Measurements from ENCODE around the gene PEX14. TPM values are rescaled to one million over a fixed set of nuclear protein-coding genes. Genes with fewer than 3 reads are reported as not detected.

Gene PEX14
- total RNA-seq, 1 donor from 2014 or later: 7.6 TPM

GRCh38 chr1:10592373-10592772, 117.6 kb downstream of the PEX14 start:
- no peak for DNase-seq (ENCODE audit: low read depth in 2 of 2)

- DNase-seq (ENCODE audit: low read depth in 2 of 2): no peak
Observed at GRCh38 chr1:10593750-10594149, 119.0 kb downstream of the PEX14 start.

DNA sequence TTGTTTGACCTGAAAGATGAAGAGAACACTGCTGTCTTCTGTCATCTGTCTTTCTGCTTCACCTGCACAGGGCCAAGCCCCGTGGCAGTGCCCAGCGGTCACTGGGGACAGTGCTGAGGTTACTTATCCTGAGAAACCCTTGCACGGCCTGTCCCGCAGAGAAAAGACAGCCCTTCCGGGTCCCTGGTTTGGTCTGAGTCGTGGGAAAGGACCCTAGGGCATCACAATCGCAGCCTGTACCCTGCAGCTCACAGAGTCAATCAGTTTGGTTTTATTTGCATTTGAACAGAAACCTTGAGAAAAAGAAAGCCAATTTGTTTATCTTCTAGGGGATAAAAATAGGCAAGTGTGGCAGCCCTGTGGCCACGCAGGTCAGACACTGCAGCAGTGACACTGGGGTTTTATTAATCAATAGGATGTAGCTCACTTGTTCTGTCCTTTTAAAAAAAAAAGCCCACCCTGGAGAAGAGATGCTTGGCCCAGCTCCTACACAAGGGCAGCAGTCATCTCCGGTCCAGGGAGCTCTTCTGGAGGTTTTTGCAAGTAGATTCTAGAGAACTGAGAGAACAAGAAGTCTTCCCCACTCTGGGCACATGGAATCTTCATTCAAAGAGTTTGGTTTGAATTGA, 120.0 kb downstream of the PEX14 start:
- no peak for DNase-seq (ENCODE audit: low read depth in 2 of 2)

DNA sequence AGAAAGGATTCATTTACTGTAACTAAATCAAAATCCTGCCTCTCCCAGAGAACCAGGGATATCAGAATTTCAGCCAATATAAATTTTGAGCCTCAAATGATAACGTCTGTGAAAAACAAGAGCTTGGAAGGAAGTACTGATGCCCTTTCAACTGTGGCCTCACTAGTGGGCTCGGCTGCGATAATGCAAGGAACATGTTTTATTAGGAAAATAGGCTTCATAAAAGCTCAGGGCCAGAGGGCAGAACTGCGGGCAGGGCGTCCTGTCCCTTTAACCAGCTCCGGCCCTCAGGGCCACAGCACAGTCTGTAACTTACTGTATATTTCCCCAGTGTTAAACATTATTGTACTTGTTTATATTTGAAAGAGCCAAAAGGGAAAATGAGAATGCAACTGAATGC, 122.0 kb downstream of the PEX14 start:
- no peak for DNase-seq (ENCODE audit: low read depth in 2 of 2)

GRCh38 chr1:10597492-10598388, 123.0 kb downstream of the PEX14 start:
- DNase-seq (ENCODE audit: low read depth in 2 of 2): no peak

- no peak for DNase-seq (ENCODE audit: low read depth in 2 of 2)
Observed at GRCh38 chr1:10598389-10598702, 123.6 kb downstream of the PEX14 start.

DNA sequence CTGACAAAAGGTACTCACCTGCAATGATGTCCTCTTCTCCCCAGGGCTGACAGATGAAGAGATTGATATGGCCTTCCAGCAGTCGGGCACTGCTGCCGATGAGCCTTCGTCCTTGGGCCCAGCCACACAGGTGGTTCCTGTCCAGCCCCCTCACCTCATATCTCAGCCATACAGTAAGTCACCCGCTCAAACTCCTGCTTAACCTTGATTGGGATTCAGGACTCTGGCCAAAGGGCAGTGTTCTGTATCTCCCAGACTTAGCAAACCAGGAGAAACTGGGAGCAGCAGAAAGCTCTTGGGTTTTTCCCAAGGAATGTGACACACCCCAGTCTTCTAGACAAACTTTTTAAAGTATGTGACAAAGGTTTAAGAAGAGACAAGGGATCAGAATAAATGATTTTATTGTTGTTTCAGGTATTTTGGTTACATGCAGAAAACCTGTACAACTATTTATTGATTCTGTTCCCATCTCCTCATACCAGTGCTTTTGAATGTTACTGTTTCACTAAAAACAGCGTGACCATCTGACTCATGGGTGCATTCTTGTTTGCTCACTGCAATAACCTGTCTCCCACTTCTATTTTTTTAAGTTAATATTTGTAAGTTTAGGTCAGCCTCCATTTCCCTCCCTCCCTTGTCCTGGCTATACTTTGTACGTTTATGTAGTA, 124.6 kb downstream of the PEX14 start:
- no peak for DNase-seq (ENCODE audit: low read depth in 2 of 2)

- DNase-seq (ENCODE audit: low read depth in 2 of 2): no peak
Observed at GRCh38 chr1:10601342-10602070, 126.8 kb downstream of the PEX14 start.

GRCh38 chr1:10602936-10603335, 128.2 kb downstream of the PEX14 start:
- no peak for DNase-seq (ENCODE audit: low read depth in 2 of 2)

DNA sequence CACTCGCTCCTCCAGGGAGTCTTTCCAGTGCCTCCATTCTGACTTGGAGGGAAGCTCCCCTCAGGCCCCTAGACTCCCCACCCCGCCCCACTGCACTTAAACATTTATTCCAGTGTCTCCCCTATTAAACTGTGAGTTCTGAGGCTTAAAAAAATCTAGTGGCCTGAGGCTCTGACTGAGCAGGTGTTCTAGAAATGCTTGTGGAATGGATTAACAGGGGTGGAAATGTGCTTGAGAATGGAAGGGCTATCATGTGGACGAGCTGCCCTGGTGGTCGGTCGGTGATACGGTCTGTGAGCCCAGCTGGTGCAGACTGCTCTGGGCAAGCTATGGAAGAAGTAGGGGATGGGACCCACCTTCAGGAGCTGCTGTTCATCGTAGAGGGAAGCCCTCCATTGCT, 130.2 kb downstream of the PEX14 start:
- no peak for DNase-seq (ENCODE audit: low read depth in 2 of 2)

- no peak for DNase-seq (ENCODE audit: low read depth in 2 of 2)
Observed at GRCh38 chr1:10606064-10606463, 131.3 kb downstream of the PEX14 start.

GRCh38 chr1:10607228-10607627, 132.5 kb downstream of the PEX14 start:
- no peak for DNase-seq (ENCODE audit: low read depth in 2 of 2)

GRCh38 chr1:10608690-10609089, 133.9 kb downstream of the PEX14 start:
- DNase-seq (ENCODE audit: low read depth in 2 of 2): no peak

DNA sequence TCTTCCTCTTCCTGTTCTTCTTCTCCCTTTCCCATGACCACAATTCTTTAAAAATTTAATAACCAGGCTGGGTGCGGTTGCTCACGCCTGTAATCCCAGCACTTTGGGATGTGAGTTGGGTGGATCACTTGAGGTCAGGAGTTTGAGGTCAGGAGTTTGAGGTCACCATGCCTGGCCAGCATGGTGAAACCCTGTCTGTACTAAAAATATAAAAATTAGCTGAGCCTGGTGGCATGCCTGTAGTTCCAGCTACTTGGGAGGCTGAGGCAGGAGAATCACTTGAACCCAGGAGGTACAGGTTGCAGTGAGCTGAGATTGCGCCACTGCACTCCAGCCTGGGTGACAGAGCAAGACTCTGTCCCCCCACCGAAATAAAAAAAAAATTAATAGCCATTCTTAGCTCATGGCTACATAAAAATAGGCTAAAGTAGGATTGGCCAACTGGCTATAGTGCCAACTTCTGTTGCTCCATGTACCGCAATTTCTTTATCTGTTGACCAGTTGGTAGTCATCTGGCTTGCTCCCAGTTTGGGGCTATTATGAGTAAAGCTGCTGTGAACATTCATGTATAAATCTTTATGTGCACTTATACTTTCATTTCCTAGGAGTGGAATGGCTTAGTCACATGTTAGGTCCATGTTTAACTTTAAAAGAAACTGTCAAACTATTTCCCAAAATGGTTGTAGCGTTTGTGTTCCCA, 136.3 kb downstream of the PEX14 start:
- DNase-seq (ENCODE audit: low read depth in 2 of 2): no peak

DNA sequence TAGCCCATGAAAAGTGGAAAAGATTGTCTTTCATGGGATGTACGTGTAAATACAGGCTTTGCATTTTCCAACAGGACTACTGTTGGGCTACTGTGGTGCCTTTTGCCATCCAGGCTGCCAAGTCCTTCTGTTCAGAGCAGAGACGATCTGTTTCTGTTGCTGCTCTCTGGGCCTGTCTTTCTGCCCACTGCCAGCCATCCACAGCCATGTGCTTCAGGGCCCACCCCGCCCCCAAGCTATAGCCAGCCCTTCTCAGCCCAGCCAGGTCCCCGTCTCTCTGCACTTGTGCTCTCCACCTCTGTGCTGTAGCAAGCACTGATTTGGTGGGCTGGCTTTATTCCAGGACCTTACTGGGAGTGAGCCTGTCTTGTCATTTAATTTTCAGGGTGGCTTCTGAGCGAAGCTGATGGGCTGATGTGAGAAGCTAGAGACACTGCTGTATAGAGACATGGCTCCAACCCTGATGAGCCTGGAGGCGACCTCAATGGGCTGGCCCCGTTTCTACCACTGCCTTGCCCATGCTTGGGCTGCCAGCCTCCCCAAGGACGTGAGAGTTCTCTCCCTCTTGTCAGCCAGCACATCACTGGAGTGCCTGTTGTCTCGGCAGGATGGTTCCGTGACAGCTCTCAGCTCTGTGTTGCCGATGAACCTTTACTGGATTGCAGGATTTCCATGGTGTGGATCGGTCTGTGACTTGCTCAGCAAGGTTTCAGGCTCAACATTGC, 137.8 kb downstream of the PEX14 start:
- DNase-seq (ENCODE audit: low read depth in 2 of 2): no peak

DNA sequence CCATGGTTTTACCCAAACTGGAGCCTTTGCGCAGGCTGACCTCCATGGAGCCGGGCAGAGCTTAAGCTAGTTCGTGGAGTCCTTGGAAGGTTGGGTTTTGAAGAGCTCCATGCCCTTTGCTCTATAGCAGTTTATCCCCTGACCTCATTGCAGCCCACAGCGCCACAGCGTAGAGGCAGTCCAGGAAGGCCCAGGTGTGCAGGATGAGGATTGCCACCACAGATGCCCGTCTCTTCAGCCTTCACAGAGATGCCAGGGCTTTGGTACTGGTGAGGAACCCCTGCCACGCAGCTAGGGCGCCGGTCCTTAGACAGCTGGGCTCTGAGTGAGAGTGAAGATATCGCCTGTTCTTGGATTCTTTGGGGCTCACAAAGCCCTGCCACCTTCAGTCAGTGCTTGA, 138.6 kb downstream of the PEX14 start:
- DNase-seq (ENCODE audit: low read depth in 2 of 2): no peak

DNA sequence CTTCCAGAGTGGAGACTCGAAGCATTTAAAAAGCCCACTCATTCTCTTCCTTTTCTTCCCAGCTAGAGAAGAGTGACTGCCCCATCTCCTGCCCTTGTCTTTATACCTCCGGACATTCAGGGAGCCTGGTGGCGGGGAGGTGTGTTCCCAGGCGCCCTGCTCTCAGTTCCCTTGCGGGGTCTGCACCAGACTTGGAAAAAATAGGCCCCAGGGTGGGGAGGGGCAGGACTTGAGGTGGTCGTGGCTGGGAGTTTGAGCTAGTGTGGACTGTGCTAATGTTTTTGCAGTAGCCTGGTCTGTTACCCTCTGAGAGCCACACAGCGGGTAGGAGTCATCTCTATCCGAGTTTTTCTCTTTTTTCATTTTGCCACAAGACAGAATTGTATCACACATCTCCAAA, 139.1 kb downstream of the PEX14 start:
- DNase-seq (ENCODE audit: low read depth in 2 of 2): no peak

DNA sequence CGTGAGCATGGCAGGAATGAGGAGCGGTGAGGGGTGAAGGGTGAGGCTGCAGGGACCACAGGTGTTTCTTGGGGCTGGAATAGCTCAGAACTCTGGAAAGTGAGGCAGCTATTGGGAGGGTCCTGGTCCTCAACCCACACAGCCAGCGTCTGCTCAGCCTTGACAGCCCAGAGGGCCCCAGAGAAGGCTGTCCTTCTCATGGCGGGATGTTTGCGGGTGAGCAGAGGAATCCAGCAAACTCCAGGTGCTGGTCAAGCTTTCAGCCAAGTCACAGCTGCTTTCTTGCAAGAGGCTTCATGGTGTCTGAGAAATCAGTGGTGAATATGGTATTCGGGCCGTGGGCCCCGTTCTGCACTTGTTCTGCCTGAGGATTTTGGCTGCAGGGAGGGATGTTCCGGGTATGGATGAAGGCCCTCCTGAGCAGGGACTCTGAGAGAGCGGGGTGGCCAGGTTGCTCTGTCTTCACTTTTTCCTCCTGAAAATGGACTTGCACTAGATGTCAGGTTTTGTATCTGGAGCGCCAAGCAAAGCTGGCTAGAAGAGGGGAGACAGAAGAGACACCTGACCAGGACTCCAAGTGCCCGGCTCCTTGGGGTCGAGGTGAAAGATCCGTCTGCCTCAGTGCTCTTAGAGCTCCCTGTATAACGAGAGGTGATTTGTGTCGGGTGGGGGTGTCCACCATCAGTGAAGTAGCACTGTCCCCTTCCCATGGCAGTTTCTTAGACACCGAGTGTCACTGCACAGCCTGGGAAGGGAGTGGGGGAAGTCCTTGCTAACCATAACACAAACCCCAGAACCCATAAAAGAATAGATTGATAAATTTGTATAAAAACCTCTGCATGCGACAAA, 139.9 kb downstream of the PEX14 start:
- DNase-seq (ENCODE audit: low read depth in 2 of 2): no peak

- DNase-seq (ENCODE audit: low read depth in 2 of 2): no peak
Observed at GRCh38 chr1:10615332-10615731, 140.6 kb downstream of the PEX14 start.

All from dermis microvascular lymphatic vessel endothelial cell (primary cell).